GM12874 (cell line): ENCODE results near the gene TSPAN9.

Source experiments
- CTCF ChIP-seq: IDR thresholded peaks from 2 replicates; pipeline ENCODE4 v1.5.1; 2011; ENCODE audit warnings: low read depth, mild to moderate bottlenecking, control low read depth, low read length, moderate library complexity; ENCODE audit not compliant: insufficient read depth

TSPAN9 gene

GRCh38 chr12:3097186-3097804 is 20.1 kb downstream of the TSPAN9 start:
- TF ChIP-seq CTCF: no peak

GRCh38 chr12:3097836-3098235 is 20.7 kb downstream of the TSPAN9 start:
- TF ChIP-seq CTCF: no peak

- TF ChIP-seq CTCF: no peak
Observed at GRCh38 chr12:3098436-3098835, 21.3 kb downstream of the TSPAN9 start.

- no peak for TF ChIP-seq CTCF
Observed at GRCh38 chr12:3099146-3099545, 22.0 kb downstream of the TSPAN9 start.

GRCh38 chr12:3101309-3102024 is 24.3 kb downstream of the TSPAN9 start:
- TF ChIP-seq CTCF: no peak

- no peak for TF ChIP-seq CTCF
Observed at GRCh38 chr12:3102771-3103410, 25.7 kb downstream of the TSPAN9 start.

GRCh38 chr12:3103806-3104205 is 26.6 kb downstream of the TSPAN9 start:
- no peak for TF ChIP-seq CTCF
